HTERT RPE-1 (cell line): Measurements from ENCODE around the gene TFE3.

Experiments used
- in situ Hi-C: fragments of 300-500 bp; cut with MboI; formaldehyde crosslinking; loops from 4 replicates; pipeline ENCODE4 v1.14.3; 2020; ENCODE audit warnings: low sequenced_read_pairs

Gene TFE3, protein sequence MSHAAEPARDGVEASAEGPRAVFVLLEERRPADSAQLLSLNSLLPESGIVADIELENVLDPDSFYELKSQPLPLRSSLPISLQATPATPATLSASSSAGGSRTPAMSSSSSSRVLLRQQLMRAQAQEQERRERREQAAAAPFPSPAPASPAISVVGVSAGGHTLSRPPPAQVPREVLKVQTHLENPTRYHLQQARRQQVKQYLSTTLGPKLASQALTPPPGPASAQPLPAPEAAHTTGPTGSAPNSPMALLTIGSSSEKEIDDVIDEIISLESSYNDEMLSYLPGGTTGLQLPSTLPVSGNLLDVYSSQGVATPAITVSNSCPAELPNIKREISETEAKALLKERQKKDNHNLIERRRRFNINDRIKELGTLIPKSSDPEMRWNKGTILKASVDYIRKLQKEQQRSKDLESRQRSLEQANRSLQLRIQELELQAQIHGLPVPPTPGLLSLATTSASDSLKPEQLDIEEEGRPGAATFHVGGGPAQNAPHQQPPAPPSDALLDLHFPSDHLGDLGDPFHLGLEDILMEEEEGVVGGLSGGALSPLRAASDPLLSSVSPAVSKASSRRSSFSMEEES

DNA sequence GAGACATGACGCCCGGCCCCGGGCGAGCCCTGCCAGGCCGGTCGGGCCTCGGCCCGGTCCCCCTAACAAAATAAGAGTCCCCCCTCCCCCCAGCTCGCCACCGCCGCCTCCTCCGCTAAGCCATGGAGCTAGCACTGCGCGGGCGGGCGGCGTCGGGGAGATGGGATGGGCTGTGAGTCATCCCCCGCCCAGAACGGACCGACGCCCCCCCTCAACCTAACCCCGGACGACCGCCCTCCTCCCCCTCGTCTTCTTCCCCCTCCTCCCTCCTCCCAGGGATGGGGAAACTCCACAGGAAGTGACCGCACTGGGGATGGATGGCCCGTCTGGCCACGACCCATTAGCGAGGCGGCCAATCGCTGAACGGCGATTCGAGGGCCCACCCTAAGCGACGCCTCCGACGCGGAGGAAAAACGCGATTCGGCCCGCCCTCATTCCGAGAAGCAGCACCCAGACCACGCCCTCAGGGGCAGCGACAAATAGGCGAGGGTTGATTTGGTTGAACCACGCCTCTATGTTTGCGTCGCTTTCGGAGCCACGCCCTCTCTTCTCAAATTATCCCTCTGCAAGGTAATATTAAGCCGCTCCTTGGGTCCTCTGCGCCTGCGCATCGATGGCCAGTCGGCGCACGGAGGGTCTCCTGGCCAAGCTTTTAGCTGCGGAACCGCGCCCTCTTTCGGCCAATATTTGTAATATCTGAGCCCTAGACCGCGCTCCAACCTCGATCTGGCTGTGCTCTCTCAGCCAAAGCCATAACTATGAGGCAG lies at the start of gene TFE3:
Gene TFE3 (minus strand): TSS at position 138 of the 767 bp plus-strand sequence. CDS start 131 bp downstream, at position 7.
- in situ Hi-C loops = no loop called here

DNA sequence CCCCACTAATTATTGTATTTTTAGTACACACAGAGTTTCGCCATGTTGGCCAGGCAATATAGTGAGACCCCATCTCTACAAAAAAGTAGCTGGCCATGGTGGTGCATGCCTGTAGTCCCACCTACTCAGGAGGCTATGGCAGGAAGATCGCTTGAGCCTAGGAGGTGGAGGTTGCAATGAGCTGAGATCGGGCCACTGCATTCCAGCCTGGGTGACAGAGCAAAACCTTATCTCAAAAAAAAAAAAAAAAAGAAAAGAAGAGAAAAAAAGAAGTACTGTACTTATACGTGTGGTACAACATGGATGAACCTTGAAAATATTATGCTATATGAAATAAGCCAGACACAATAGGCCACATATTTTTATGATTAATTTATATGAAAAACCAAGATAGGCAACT lies 46.4 kb upstream of the TFE3 start:
- in situ Hi-C loops = no loop called here

DNA sequence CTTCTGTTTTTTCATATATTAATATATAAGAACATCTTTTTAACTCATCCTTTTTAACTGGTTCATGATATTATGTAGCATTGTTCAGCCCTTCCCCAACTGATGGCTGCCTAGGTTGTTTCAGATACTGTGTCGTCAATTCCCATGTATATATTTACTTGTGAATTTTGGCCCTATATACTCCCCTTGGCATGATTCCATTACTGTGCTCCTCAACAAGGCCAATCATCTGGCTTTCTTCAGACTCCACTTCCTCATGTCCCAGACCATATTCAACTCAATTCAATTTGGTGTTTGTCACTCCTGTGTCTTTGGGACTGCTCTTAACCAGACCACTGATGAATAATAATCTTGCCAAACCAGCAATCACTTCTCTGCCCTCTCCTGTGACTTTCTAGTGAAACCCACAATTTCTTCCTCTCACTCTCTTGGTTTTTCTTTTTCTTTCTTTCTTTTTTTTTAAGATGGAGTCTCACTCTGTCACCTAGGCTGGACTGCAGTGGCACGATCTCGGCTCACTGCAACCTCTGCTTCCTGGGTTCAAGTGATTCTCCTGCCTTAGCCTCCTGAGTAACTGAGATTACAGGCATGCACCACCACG lies 39.2 kb upstream of the TFE3 start:
- in situ Hi-C loops = no loop called here

DNA sequence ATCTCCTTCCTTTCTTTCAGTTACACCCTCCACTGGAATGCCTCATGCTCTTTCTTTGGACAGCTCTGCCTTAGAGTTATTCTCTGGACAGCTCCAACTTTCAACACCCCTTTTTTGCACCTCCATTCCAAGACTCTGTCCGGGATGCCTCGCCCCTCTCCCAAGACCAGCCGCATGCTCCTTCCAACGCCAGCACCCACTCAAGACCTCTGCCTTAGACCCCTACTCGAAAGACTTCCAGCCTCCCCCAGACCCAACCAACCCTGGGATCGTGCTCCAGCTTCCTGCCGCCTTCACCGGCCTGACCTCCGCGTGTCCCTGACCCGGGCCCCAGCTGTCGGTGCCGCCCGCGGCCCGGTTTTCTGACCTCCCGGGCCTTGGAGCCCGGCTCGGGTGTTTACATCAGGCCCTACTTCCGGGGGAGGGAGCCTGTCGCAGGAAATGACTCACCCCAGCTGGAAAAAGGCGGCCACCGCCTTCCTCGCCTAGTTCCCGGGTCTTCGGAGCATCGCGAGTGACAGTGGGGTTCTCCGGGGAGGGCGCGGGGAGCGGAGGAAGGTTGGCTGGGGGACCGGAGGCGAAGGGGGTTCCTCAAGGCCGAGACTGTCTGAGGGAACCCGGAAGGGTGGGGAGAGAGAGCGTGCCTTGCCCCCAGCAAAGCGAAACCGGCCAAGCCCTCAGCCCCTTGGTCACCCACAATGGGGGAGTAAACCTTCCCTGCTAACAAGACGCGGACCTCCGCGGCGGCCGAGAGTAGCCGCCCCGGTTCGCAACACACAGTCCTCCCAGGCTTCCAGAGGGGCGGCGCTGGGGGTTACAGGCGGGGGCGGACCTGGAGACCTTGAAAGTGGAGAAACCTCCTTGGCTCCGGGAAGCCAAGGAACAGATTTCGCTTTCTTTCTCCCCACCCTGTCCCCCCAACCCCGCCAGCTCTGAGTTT lies 36.6 kb upstream of the TFE3 start, which contains the start of gene WDR45:
Gene WDR45 (minus strand): TSS at position 399 of the 940 bp plus-strand sequence. CDS start 1,792 bp downstream, outside the sequence.
- in situ Hi-C loops = no loop called here

DNA sequence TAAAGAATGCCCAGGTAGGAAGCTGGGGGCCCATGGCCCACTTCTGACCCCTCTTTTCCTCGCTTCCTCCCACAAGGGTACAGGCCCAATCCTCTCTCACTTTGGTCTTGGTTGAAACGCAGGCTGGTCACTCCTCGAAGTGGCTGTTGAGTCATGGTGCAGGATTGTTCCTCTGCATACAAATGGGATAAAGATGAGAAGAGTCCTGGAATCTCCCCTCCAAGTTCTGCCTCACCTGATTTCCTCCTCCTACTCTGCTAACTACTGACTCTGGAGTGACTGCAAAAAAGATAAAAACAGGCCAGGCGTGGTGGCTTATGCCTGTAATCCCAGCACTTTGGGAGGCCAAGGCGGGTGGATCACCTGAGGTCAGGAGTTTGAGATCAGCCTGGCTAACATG lies 34.8 kb upstream of the TFE3 start:
- in situ Hi-C loops = no loop called here

DNA sequence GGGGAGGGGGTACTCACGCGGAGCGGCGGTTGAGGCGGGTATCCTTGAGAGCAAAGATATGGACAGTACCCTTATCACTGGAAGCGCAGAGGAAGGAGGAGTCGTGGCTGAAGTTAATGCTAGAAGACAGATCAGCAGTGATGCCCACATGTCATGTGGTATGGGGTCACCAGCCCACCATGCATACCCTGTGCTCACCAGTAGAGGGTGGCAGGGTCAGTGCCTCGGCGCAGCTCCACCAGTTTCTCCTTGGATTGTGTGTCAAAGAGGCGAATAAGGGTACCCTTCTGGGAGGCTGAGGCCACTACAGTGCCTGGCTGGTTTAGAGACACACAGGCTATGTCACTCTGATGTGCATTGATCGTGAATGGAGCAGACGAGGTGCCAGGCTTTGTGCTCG lies 32.2 kb upstream of the TFE3 start:
- in situ Hi-C loops = no loop called here

DNA sequence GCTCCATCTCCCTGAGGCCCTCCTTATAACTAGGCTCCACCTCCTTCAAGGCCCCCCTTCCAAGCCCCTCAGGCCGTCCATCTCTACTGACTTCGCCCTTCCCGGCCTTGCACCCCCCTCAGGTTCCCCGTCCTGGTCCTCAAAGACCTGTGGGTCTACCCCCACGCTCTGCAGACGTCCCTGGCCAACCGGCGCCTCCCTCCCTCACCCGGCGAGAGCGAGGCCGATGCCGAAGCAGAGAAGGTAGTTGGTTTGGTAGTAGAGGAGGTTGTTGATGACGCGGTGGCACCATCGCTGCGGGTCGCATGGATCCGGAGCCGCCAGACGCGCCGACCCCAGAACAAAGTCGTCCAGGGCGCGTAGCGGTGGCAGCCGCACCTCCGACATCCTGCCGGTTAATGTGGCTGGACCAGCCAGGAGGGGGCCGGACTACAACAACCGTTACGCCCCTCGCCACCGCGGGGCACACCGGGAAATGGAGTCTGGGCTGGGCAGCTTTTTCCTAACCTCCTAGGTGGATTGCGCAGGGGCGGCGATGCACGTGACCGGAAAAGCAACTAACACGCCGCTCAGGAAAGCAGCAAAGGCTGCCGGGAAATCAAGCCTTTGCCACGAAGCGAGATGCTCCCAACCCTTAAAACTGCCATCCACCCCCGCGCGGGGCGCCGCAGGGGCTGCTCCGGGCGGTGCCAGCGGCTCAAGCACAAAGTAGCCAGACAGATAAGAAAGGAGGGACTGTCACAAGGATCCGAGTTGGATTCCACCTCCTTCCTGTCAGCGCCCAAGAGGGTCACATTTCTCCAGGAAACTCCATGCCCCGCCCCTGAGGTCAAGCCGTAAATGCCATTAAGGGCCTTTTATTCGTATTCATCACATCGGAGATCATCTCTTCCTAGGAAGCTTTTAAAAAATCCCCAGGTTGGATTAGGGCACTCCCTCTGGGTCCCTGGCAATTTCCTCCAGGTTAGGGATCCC lies 30.7 kb upstream of the TFE3 start, which contains the start of gene PRAF2:
Gene PRAF2 (minus strand): TSS at position 402 of the 975 bp plus-strand sequence. CDS start 15 bp downstream, at position 387.
- in situ Hi-C loops = no loop called here

DNA sequence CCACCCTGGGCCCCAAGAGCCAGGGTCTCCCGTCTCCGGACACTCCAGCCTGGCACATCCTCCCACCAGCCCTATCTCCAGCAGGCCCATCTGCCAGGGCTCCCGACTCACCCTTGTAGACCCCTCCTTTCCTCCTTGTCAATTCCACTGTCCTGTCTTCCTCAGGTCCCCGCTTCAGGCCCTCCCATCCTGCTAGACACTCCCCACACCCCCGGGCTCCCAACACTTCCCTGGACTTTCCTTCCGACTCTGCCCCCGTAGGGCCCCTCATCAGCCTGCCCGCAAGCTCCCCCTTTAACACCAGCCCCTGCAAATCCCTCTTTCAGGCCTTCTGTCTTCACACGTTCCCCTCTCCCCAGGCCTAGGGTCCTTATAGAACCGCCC lies 29.5 kb upstream of the TFE3 start:
- in situ Hi-C loops = no loop called here

DNA sequence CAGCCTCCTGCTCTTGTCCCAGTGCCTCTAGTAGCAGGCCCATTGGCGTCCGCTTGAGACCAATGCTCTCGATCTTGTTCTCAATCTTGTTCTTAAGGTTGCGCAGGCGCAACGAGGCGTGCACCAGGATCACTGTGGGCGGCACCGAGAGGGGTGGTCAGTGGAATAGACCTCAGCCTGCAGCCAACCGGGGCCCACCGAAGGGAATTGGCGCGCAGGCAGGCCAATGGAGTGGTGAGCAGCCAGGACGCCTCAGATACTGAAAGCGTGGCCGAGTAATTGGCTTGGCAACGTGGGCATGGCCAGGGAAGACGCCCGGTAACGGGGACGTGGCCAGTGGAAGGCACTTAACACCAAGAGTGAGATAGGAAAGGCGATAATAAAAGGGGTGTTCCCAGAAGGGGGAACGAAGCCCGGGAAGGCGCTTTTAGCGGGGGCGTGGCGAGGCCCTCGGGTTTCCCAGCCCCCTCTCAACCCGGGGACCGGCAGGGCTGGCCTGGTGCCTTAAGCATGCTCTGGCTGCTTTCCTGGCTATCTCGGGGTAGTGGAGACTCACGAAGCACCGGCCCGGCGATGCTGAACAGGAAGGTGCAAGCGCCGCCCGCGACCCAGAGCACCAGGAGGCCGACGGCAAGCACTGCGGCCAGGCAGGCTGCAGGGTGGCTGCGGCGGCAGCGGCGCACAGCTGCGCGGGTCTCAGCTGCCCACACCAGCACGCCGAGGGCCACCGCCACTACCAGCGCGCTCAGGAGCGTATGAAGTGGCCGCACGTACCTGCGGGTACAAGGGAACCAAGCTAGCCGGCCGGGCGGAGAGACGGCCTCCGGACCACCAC lies 28.9 kb upstream of the TFE3 start:
- in situ Hi-C loops = no loop called here

DNA sequence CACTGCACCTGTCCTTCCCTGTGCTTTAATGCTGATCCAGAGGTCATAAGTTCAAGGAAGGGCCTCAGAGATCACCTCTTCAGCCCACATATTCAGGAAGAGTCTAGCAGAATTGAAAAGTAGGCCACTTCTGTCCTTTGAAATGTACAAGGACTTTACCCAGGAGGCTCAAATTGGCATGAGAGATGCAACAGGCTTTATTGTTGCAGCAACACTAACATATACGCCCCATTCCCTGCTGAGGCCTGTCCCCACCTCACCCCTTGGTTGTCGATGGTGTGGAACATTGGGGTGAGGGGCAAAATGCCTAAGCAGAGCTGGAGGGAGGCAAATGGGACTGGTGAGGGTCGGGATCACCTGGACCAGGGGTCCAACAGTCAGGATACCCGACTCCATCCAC lies 27.8 kb upstream of the TFE3 start:
- in situ Hi-C loops = no loop called here

DNA sequence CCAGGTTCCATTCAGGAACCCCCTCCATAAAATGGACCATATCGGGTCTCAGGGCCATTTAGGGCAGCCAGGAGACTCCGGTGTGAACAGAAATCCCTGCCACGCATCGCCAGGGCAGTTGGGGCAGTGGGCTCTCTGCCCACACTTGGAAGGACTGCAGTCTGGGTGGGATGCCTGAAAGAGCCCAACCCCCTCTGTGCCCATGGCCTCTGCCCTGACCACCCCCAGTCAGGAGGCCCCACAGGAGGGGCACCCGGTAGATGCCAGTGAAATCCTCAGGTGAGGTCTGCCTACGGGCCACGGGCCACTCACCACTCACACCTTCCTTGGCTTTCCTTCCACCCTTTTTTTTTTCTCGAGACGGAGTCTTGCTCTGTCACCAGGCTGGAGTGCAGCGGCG lies 25.9 kb upstream of the TFE3 start:
- in situ Hi-C loops = no loop called here

DNA sequence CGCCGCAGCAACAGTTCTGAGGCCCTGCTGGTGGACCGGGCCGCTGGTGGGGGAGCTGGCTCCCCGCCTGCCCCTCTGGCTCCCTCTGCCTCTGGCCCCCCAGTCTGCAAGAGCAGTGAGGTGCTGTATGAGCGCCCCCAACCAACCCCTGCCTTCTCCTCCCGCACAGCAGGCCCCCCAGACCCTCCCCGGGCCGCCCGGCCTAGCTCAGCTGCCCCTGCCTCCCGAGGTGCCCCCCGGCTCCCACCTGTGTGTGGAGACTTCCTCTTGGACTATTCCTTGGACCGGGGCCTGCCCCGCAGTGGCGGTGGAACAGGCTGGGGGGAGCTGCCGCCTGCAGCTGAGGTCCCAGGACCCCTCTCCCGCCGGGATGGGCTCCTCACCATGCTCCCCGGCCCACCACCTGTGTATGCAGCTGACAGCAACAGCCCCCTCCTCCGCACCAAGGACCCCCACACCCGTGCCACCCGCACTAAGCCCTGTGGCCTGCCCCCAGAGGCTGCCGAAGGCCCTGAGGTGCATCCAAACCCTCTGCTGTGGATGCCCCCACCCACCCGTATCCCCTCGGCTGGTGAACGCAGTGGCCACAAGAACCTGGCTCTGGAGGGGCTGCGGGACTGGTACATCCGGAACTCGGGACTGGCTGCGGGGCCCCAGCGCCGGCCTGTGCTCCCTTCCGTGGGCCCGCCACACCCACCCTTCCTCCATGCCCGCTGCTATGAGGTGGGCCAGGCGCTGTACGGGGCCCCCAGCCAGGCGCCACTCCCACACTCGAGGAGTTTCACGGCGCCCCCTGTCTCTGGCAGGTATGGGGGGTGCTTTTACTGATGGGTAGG lies 24.3 kb upstream of the TFE3 start:
- in situ Hi-C loops = no loop called here

DNA sequence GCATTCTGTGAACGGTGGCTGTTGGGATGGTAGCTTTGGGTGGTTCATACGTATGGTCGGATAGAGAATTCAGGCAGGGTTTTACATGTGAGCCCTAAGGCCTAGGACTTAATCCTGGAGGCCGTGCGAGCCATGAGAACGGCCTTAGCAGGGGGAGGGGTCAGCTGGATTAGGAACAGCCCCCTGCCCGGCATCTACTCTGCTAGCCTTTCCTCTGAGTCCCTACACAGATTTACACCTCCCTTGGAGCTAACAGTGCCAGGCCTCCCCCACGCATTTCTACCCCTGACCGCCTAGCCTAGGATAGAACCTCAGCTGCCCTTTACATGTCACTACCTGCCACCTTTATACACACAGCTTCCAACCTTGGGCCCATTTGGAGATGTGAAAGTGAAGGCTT lies 23.5 kb upstream of the TFE3 start:
- in situ Hi-C loops = no loop called here

DNA sequence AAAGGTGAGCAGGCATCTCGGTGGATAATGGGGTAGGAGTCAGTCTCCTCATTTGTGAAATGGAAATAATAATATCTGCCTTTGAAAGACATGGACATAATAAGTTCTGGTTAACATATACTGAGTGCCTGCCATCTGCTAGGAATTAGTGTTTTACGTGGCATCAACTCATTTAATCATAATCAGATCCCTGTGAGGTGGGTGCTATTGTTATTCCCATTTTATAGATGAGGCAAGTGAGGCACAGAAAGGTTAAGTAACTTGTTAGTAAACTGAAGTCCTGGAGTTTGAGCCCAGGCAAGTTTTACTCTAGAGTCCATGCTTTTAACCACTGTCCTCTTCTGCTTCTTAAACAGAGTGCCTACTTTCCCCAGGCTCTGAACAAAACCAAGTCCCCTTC lies 23.1 kb upstream of the TFE3 start:
- in situ Hi-C loops = no loop called here

DNA sequence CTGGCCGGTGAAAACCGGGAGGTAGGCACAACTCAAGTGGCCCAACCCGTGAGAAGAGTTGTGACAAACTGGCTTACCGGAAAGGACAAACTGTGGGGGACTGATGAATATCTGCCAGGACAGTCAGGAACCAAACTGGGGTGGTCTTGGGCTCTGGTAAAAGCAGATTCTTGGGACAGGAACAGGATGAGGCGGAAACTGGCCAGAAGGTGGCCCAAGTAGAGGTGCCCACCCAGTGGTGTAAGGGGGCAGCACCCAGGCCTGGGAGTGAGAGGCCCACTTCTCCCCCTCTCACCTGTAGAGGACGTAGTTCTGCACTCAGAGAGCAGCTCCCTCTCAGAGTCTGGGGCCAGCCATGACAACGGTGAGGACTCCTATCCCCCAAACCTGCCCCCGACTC lies 21.6 kb upstream of the TFE3 start:
- in situ Hi-C loops = no loop called here

DNA sequence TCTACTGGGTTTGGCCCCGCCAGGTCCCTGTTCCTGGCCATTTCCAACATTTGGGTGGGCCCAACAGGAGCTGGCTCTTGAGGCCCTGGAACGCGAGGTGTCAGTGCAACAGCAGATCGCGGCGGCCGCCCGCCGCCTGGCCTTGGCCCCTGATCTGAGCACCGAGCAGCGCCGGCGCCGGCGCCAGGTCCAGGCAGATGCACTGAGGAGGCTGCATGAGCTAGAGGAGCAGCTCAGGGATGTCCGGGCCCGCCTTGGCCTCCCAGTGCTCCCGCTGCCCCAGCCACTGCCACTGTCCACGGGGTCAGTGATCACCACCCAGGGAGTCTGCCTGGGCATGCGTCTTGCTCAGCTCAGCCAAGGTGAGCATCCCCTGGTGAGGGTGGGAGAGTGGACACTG lies 21.1 kb upstream of the TFE3 start:
- in situ Hi-C loops = no loop called here

DNA sequence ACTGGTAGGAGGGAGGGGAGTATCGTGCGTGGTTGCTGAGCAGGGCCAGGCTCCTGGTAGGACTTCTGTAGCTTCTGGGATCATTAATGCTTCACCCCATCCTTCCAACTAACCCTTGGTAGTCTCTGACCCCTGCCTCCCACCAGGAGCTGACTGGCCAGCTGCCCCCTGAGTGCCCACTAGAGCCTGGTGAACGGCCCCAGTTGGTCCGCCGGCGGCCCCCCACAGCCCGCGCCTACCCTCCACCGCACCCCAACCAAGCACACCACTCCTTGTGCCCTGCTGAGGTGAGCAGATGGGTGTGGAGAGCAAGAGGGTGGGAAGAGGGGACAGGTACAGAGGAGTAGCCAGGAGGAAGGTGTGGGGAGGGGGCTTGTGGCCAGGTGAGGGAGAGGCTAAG lies 20.6 kb upstream of the TFE3 start:
- in situ Hi-C loops = no loop called here
